ENCODE measurements around the gene CHD6. TPM values are rescaled to one million over a fixed set of nuclear protein-coding genes. Genes with fewer than 3 reads are reported as not detected.

Gene CHD6
- total and polyA plus RNA-seq, 2 of the 13 experiments (the other 11 are each of a cell fraction or from before 2014, with no cell fraction given), result 14.4 to 52.0 TPM

- TF ChIP-seq IRF2 (CRISPR knock-in tag; IDR thresholded peaks at IDR 0.05) (peak; percentile 40; the same call in 1 of the 2 replicates), FOXO1 (CRISPR knock-in tag; IDR thresholded peaks at IDR 0.05) (peak; percentile 14; the same call in 1 of the 2 replicates), CHD4 (IDR thresholded peaks at IDR 0.05; ENCODE audit: borderline replicate concordance, low read length) (peak; percentile 66; the same call in 1 of the 2 replicates)
Measured at GRCh38 chr20:41425180-41425884, 192.8 kb downstream of the CHD6 start (continued).

- FAIRE-seq, result no peak
- H3K4me1 ChIP-seq (ENCODE audit: insufficient read depth, low read length), result peaks cover 46% of the 10 kb centered on the region
- intact Hi-C loops (cut with micrococcal nuclease; ENCODE audit: unreplicated experiment), result no loop called here
- CTCF ChIA-PET (ENCODE audit: low intra/inter-chr PET ratio, low total read pairs), result no interaction called here
- H3K9me3 ChIP-seq (ENCODE audit: low read length), result no peaks in the 10 kb centered on the region
- peak overlapping the region; percentile 83 for H3K27ac ChIP-seq (ENCODE audit: extremely low read length, insufficient read depth, low read length)
- peak overlapping the region; percentile 55 for H3K9ac ChIP-seq (ENCODE audit: insufficient read depth, low read depth, low read length)
- no peak for TF ChIP-seq ZNF883 (CRISPR knock-in tag; IDR thresholded peaks at IDR 0.05; ENCODE audit: not compliant biosample characterization)
- TF ChIP-seq KMT2B (CRISPR knock-in tag; IDR thresholded peaks at IDR 0.05), result no peak
- TF ChIP-seq FOSL2 (CRISPR knock-in tag; IDR thresholded peaks at IDR 0.05), result no peak
- no peak for TF ChIP-seq RARG (CRISPR knock-in tag; IDR thresholded peaks at IDR 0.05; ENCODE audit: low read depth)
- no peak for TF ChIP-seq ZNF512 (CRISPR knock-in tag; IDR thresholded peaks at IDR 0.05)
- TF ChIP-seq MED13 (CRISPR knock-in tag; IDR thresholded peaks at IDR 0.05), result no peak
- no peak for TF ChIP-seq CREBL2 (CRISPR knock-in tag; IDR thresholded peaks at IDR 0.05; ENCODE audit: borderline replicate concordance)
- no peak for TF ChIP-seq FOXM1 (CRISPR knock-in tag; IDR thresholded peaks at IDR 0.05)
- TF ChIP-seq ZNF230 (CRISPR knock-in tag; IDR thresholded peaks at IDR 0.05), result no peak
- TF ChIP-seq CCAR2 (optimal IDR thresholded peaks at IDR 0.05; ENCODE audit: low read depth, low read length), result no peak
- no peak for TF ChIP-seq ZMAT3 (CRISPR knock-in tag; conservative IDR thresholded peaks at IDR 0.05)
- no peak for TF ChIP-seq ZNF792 (CRISPR knock-in tag; IDR thresholded peaks at IDR 0.05)
- TF ChIP-seq SKI (IDR thresholded peaks at IDR 0.05; ENCODE audit: partially characterized antibody), result no peak
- no peak for TF ChIP-seq BORCS8-MEF2B (CRISPR knock-in tag; IDR thresholded peaks at IDR 0.05)
- WGBS (ENCODE audit: low lambda C conversion rate), result 91% methylated on average over 1 of the region's 1 CpG
- no peak overlapping the region for H2AFZ ChIP-seq (ENCODE audit: low read length)
- no peak overlapping the region for H3K4me2 ChIP-seq (ENCODE audit: low read depth, low read length)
- no peak for DNase-seq (ENCODE audit: low spot score)
- no TSS peak for BruUV-seq (replicated peaks)
- no peaks in the 10 kb centered on the region for H4K20me1 ChIP-seq (ENCODE audit: insufficient read depth, low read length)
- H3K36me3 ChIP-seq (replicated peaks in 1 of 2; ENCODE audit: control insufficient read depth in 1 of 2, insufficient read depth in 2 of 2, low read length in 2 of 2), result peaks cover 29 to 83% of the 10 kb centered on the region in 2 experiments
- no peak overlapping the region for H3K4me3 ChIP-seq (replicated peaks in 1 of 3; ENCODE audit: insufficient read depth in 1 of 3, low read depth in 2 of 3, low read length in 3 of 3)
- in situ Hi-C loops (cut with HindIII; ENCODE audit: extremely low pct_ligation_motif_present, low pct_unique_long_range_greater_than_20kb), result no loop called here
- no peaks in the 10 kb centered on the region for H3K27me3 ChIP-seq (ENCODE audit: control insufficient read depth in 1 of 2, insufficient read depth in 2 of 2, low read length in 2 of 2)
- POLR2A ChIA-PET, result interaction anchor here (1.2 kb wide), 1 partner anchor 194 kb away, joined by 3 read pairs; the partner anchor contains the start of gene CHD6
- ATAC-seq, result no peak
- H3K79me2 ChIP-seq (ENCODE audit: insufficient read depth, low read length), result no peaks in the 10 kb centered on the region
Measured at GRCh38 chr20:41424546-41424945, 193.6 kb downstream of the CHD6 start.

All from HepG2 (cell line).